Gastrocnemius medialis (tissue), 4 donors: ENCODE data around the gene BMP7. TPM values are rescaled to one million over a fixed set of nuclear protein-coding genes. Genes with fewer than 3 reads are reported as not detected.
A peak's percentile ranks its signal among the peaks of the same experiment; 100 is the strongest.

Experiments
- ATAC-seq, 2 donors: fragments of 150-250 bp; one replicate each; pipeline ENCODE4 v1.9.1; 2016
- DNase-seq, 2 donors: peaks; one replicate each; pipeline ENCODE4 v3.0.0-alpha.2; 2019
- H3K27ac ChIP-seq, 4 donors: fragments of 200-600 bp; sonication (generic); 1 replicate in 1 of 4; 2 replicates in 3 of 4; pipeline ENCODE4 v1.5.1; 2016 to 2018; ENCODE audit warnings: mild to moderate bottlenecking in 2 of 4, moderate library complexity in 1 of 4
- H3K27me3 ChIP-seq, 3 donors: fragments of 200-600 bp; sonication (generic) in 2 of 3; 1 replicate in 1 of 3; 2 replicates in 2 of 3; pipeline versions ENCODE4 v1.5.1 to v1.6.0; 2016 to 2019; ENCODE audit warnings: mild to moderate bottlenecking in 1 of 3, moderate library complexity in 1 of 3
- H3K36me3 ChIP-seq, 2 donors: fragments of 200-600 bp; sonication (generic) in 1 of 2; one replicate each; pipeline ENCODE4 v1.5.1; 2017 to 2018
- H3K4me1 ChIP-seq, 2 donors: fragments of 200-600 bp; sonication (generic) in 1 of 2; one replicate each; pipeline ENCODE4 v1.5.1; 2016 to 2017; ENCODE audit warnings: mild to moderate bottlenecking in 2 of 2
- H3K4me3 ChIP-seq, 4 donors: fragments of 200-600 bp; sonication (generic) in 3 of 4; 1 replicate in 1 of 4; 2 replicates in 3 of 4; pipeline ENCODE4 v1.5.1; 2016 to 2019; ENCODE audit warnings: mild to moderate bottlenecking in 2 of 4
- H3K9me3 ChIP-seq, 3 donors: fragments of 200-600 bp; sonication (generic) in 2 of 3; 1 replicate in 1 of 3; 2 replicates in 2 of 3; pipeline ENCODE4 v1.5.1; 2016 to 2019
- POLR2A ChIP-seq, 2 donors: fragments of 450-650 bp; IDR thresholded peaks; one replicate each; pipeline ENCODE4 v1.6.1; 2017; ENCODE audit warnings: antibody characterized with exemption in 2 of 2, mild to moderate bottlenecking in 2 of 2, moderate library complexity in 2 of 2
- in situ Hi-C, 4 donors: fragments of 200-750 bp; cut with MboI; loops; one replicate each; pipeline versions ENCODE4 v1.15.0 to v1.8.0; 2017; ENCODE audit warnings: low sequenced_read_pairs in 4 of 4
- intact Hi-C: fragments of 100-400 bp; cut with DNase I; formaldehyde crosslinking; loops from one replicate; pipeline ENCODE4 v1.15.1; 2023; ENCODE audit warnings: low total_unique reads
- total RNA-seq, 4 donors: library from RNA; depleted of rRNA; stranded (reverse); fragments of >200 nt; gene quantifications; one replicate each; pipeline versions ENCODE4 v1.1.0 to v1.2.3, GENCODE V29; 2016
- TF ChIP-seq, protein P1 (sequence below), 5 experiments: fragments of 450-650 bp in 3 of 5; fragments of 200-600 bp in 2 of 5; sonication (generic) in 2 of 5; IDR thresholded peaks in 4 of 5; conservative IDR thresholded peaks in 1 of 5; 1 replicate in 4 of 5; 2 replicates in 1 of 5; pipeline ENCODE4 v1.5.1; 2016 to 2019; ENCODE audit warnings: antibody characterized with exemption in 5 of 5, mild to moderate bottlenecking in 3 of 5, moderate library complexity in 3 of 5

BMP7 gene
- total RNA-seq, 4 donors from 2014 or later, result 0.52 TPM; not detected in 3

DNA sequence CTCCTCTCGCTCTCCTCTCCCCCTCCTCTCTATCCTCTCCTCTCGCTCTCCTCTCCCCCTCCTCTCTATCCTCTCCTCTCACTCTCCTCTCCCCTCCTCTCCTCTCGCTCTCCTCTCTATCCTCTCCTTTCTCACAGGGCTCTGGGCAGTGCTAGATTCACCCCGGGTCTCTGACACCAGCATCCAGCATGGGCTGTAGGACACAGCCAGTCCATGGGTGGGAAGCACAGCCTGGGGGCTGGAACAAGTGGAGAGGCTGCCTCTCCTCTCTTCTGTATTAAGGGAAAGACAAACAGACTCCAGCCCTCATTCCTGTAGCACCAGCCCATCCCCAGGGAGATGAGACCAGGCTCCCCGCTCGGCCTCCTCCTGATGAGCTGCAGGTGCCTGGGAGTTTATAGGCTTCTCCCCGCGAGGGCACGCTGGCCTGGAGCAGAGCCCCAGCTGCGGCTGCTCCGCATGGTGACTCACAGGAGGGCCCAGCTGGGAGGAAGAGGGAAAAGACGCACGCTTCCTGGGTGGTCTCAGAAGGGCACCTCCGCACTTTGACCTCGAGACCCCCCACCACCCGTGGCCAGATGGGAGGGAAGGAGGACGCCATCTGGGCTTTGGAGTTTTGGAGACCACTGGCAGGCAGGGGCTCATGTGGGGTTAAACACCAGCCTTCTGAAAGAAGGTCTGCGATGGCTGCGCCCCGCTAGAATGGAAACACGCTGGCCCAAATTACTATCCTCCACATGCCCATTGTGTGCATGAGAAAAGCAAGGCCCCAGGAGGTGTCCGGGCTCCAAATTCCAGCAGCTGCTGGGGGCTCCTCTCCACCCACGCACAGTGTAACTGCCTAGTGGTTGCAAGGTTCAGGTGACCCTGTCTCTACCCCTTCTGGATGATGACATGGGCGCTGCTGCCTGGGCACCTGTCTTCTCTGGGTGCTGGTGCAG lies 68.0 kb downstream of the BMP7 start:
- no peak for ATAC-seq
- Histone ChIP-seq H3K9me3 (no peaks in the 10 kb centered on the region), H3K27me3 (peaks cover 0 to 5% (median 0%) of the 10 kb centered on the region in 3 donors), H3K4me3 (no peak overlapping the region), H3K27ac (no peak overlapping the region), H3K36me3 (no peaks in the 10 kb centered on the region), H3K4me1 (no peaks in the 10 kb centered on the region)
- in situ Hi-C loops, result no loop called here
- TF ChIP-seq POLR2A (IDR thresholded peaks at IDR 0.05), result no peak
- TF ChIP-seq, protein P1, sequence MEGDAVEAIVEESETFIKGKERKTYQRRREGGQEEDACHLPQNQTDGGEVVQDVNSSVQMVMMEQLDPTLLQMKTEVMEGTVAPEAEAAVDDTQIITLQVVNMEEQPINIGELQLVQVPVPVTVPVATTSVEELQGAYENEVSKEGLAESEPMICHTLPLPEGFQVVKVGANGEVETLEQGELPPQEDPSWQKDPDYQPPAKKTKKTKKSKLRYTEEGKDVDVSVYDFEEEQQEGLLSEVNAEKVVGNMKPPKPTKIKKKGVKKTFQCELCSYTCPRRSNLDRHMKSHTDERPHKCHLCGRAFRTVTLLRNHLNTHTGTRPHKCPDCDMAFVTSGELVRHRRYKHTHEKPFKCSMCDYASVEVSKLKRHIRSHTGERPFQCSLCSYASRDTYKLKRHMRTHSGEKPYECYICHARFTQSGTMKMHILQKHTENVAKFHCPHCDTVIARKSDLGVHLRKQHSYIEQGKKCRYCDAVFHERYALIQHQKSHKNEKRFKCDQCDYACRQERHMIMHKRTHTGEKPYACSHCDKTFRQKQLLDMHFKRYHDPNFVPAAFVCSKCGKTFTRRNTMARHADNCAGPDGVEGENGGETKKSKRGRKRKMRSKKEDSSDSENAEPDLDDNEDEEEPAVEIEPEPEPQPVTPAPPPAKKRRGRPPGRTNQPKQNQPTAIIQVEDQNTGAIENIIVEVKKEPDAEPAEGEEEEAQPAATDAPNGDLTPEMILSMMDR (IDR thresholded peaks at IDR 0.05 in 4 of 5, conservative IDR thresholded peaks at IDR 0.05 in 1 of 5), result no peak
- intact Hi-C loops, result no loop called here
- no peak for DNase-seq

DNA sequence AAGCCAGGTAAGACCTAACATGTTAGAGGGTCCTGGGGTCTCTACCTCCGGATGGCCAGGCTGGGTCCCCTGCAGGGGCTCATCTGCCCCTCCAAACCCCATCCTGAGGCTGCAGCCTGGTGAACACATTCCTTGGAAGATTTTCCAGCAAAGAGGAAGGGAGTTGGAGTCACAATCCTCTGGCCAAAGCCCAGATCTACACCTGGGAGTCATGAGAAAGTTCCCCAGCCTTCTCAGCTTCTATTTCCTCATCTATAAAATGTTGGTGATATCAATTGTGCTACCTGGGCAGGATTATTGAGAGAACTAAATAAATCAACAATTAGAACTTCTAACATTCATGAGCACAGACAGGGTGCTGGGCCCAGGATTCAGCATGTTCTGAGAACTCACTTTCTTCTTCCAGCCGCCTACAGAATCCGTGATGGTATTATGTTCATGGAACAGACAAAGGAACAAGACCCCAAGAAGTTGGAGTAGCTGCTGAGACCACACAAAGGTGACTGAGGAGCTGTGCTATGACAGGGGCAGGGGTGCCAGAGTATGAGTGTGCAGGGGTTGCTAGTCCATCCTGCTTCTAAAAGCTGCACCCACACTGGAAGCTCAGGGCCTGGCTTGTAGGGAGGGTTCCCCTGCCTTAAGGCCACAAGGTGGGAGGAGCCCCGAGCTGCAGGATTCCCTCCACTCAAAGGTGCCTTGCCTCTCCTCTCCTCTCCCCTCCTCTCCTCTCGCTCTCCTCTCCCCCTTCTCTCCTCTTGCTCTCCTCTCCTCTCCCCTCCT lies 68.9 kb downstream of the BMP7 start:
- TF ChIP-seq POLR2A (IDR thresholded peaks at IDR 0.05), result no peak
- TF ChIP-seq, protein P1 (IDR thresholded peaks at IDR 0.05 in 4 of 5, conservative IDR thresholded peaks at IDR 0.05 in 1 of 5), result no peak
- Histone ChIP-seq H3K9me3 (no peaks in the 10 kb centered on the region), H3K27me3 (peaks cover 0 to 5% (median 0%) of the 10 kb centered on the region in 3 donors), H3K4me1 (no peaks in the 10 kb centered on the region), H3K4me3 (no peak overlapping the region), H3K27ac (no peak overlapping the region), H3K36me3 (no peaks in the 10 kb centered on the region)
- DNase-seq (no peak), ATAC-seq (no peak)
- intact Hi-C loops (no loop called here), in situ Hi-C loops (no loop called here)

- Histone ChIP-seq H3K4me3 (no peak overlapping the region), H3K36me3 (no peaks in the 10 kb centered on the region), H3K9me3 (no peaks in the 10 kb centered on the region), H3K4me1 (no peaks in the 10 kb centered on the region), H3K27me3 (peaks cover 0 to 5% (median 0%) of the 10 kb centered on the region in 3 donors), H3K27ac (no peak overlapping the region)
- no peak for TF ChIP-seq POLR2A (IDR thresholded peaks at IDR 0.05)
- TF ChIP-seq, protein P1 (IDR thresholded peaks at IDR 0.05 in 4 of 5, conservative IDR thresholded peaks at IDR 0.05 in 1 of 5), result no peak
- in situ Hi-C loops (no loop called here), intact Hi-C loops (no loop called here)
- DNase-seq (peak in 1 of 2 donors; percentile 19), ATAC-seq (peak in 1 of 2 donors; percentile 33)
These were observed 70.9 kb downstream of the BMP7 start for GRCh38 chr20:57195469-57196100.

GRCh38 chr20:57195023-57195422 lies 71.4 kb downstream of the BMP7 start:
- H3K27me3 ChIP-seq, result peaks cover 0 to 5% (median 0%) of the 10 kb centered on the region in 3 donors
- no peaks in the 10 kb centered on the region for H3K36me3 ChIP-seq
- no peak for ATAC-seq
- in situ Hi-C loops (no loop called here), intact Hi-C loops (no loop called here)
- DNase-seq, result no peak
- H3K4me1 ChIP-seq, result no peaks in the 10 kb centered on the region
- no peak overlapping the region for H3K4me3 ChIP-seq
- no peak overlapping the region for H3K27ac ChIP-seq
- TF ChIP-seq, protein P1 (IDR thresholded peaks at IDR 0.05 in 4 of 5, conservative IDR thresholded peaks at IDR 0.05 in 1 of 5), result no peak
- TF ChIP-seq POLR2A (IDR thresholded peaks at IDR 0.05), result no peak
- H3K9me3 ChIP-seq, result no peaks in the 10 kb centered on the region
